IMR-90 (cell line): ENCODE measurements around the gene ARHGEF16. TPM values are rescaled to one million over a fixed set of nuclear protein-coding genes. Genes with fewer than 3 reads are reported as not detected.

Source experiments
- ATAC-seq: fragments of 200-7000 bp; cut with Tn5 transposase; 2 replicates; pipeline ENCODE4 v1.9.1; 2020; ENCODE audit warnings: low read depth, mild to moderate bottlenecking, moderate library complexity
- BruUV-seq: library from RNA; stranded (reverse); fragments of 400-500 nt; replicated peaks from 2 replicates; lab custom pipeline; 2021; lab: Mats Ljungman, UMichigan
- CTCF ChIA-PET: fragments of 300-600 bp; formaldehyde crosslinking; extraction: SDS; loops from one replicate; lab custom pipeline; 2021; ENCODE audit warnings: antibody characterized with exemption; lab: Yijun Ruan, JAX
- POLR2A ChIA-PET: fragments of 300-600 bp; sonication (Branson Sonifier 250); formaldehyde crosslinking; loops from one replicate; lab custom pipeline; 2022; ENCODE audit warnings: antibody characterized with exemption; ENCODE audit not compliant: unreplicated experiment; lab: Charles Lee
- DNase-seq: peaks from one replicate; pipeline ENCODE4 v3.0.0; 2013
- H2AFZ ChIP-seq: replicated peaks from 2 replicates; pipeline ENCODE3; 2013; ENCODE audit warnings: low read length, mild to moderate bottlenecking; ENCODE audit not compliant: poor library complexity
- H2AK5ac ChIP-seq: 2 replicates; pipeline ENCODE4 v1.6.1; 2013; ENCODE audit warnings: low read depth, low read length, inconsistent platforms
- H2AK9ac ChIP-seq: replicated peaks from 2 replicates; pipeline ENCODE3; 2013; ENCODE audit warnings: mild to moderate bottlenecking, low read depth, low read length, moderate library complexity; ENCODE audit not compliant: poor library complexity
- H2BK120ac ChIP-seq: 2 replicates; pipeline ENCODE4 v1.6.1; 2013; ENCODE audit warnings: low read depth, low read length, inconsistent platforms
- H2BK15ac ChIP-seq: 3 replicates; pipeline ENCODE4 v1.6.1; 2013; ENCODE audit warnings: low read depth, low read length, inconsistent platforms
- H2BK20ac ChIP-seq: 2 replicates; pipeline ENCODE4 v1.6.1; 2013; ENCODE audit warnings: low read depth, mild to moderate bottlenecking, inconsistent platforms, low read length, moderate library complexity
- H2BK5ac ChIP-seq: 2 replicates; pipeline ENCODE4 v1.6.1; 2013; ENCODE audit warnings: mild to moderate bottlenecking, low read depth, low read length, inconsistent platforms; ENCODE audit not compliant: poor library complexity, severe bottlenecking
- H3K14ac ChIP-seq: replicated peaks from 2 replicates; pipeline ENCODE4 v1.6.1; 2013; ENCODE audit warnings: low read depth, low read length, inconsistent platforms
- H3K18ac ChIP-seq: 2 replicates; pipeline ENCODE4 v1.6.1; 2013; ENCODE audit warnings: low read depth, low read length, control low read depth
- H3K23ac ChIP-seq: 2 replicates; pipeline ENCODE4 v1.6.1; 2013; ENCODE audit warnings: low read depth, low read length, inconsistent platforms
- H3K27ac ChIP-seq: 2 replicates; pipeline ENCODE4 v1.5.1; 2013; ENCODE audit warnings: mild to moderate bottlenecking, control low read depth, low read length; ENCODE audit not compliant: insufficient read depth
- H3K27me3 ChIP-seq: 2 replicates; pipeline ENCODE4 v1.6.1; 2013; ENCODE audit warnings: low read length; ENCODE audit not compliant: control insufficient read depth, insufficient read depth
- H3K36me3 ChIP-seq: 2 replicates; pipeline ENCODE4 v1.6.1; 2013; ENCODE audit warnings: low read length, mixed read lengths; ENCODE audit not compliant: control insufficient read depth, insufficient read depth
- H3K4ac ChIP-seq: 2 replicates; pipeline ENCODE4 v1.6.1; 2013; ENCODE audit warnings: low read depth, low read length, inconsistent platforms
- H3K4me1 ChIP-seq: 2 replicates; pipeline ENCODE4 v1.6.1; 2013; ENCODE audit warnings: low read length, mixed read lengths; ENCODE audit not compliant: control insufficient read depth, insufficient read depth
- H3K4me2 ChIP-seq: 2 replicates; pipeline ENCODE4 v1.6.1; 2013; ENCODE audit warnings: low read depth, mild to moderate bottlenecking, control low read depth, low read length, moderate library complexity
- H3K4me3 ChIP-seq: 2 replicates; pipeline ENCODE4 v1.5.1; 2013; ENCODE audit warnings: low read depth, mild to moderate bottlenecking, control low read depth, low read length, moderate library complexity; ENCODE audit not compliant: insufficient read depth
- H3K56ac ChIP-seq: 2 replicates; pipeline ENCODE4 v1.6.1; 2013; ENCODE audit warnings: low read length, inconsistent platforms; ENCODE audit not compliant: insufficient read depth; ENCODE audit errors: extremely low read depth
- H3K79me1 ChIP-seq, 2 experiments: 2 replicates each; pipeline ENCODE4 v1.6.1; 2013; ENCODE audit warnings: low read length in 2 of 2, inconsistent platforms in 1 of 2, low read depth in 1 of 2
- H3K9ac ChIP-seq: 2 replicates; pipeline ENCODE4 v1.6.1; 2013; ENCODE audit warnings: low read depth, low read length, control low read depth
- H3K9me1 ChIP-seq: 2 replicates; pipeline ENCODE4 v1.6.1; 2013; ENCODE audit warnings: low read length, inconsistent platforms; ENCODE audit not compliant: insufficient read depth
- H3K9me3 ChIP-seq: 2 replicates; pipeline ENCODE4 v1.6.1; 2013; ENCODE audit warnings: low read length; ENCODE audit not compliant: control insufficient read depth, insufficient read depth
- H4K20me1 ChIP-seq: 2 replicates; pipeline ENCODE4 v1.6.1; 2013; ENCODE audit warnings: low read length, inconsistent platforms; ENCODE audit not compliant: insufficient read depth
- H4K5ac ChIP-seq: 2 replicates; pipeline ENCODE4 v1.6.1; 2013; ENCODE audit warnings: mild to moderate bottlenecking, low read depth, low read length, control low read depth
- H4K8ac ChIP-seq, 2 experiments: 2 replicates each; pipeline ENCODE4 v1.6.1; 2013; ENCODE audit warnings: low read depth in 2 of 2, low read length in 2 of 2, control low read depth in 1 of 2, inconsistent platforms in 1 of 2
- H4K91ac ChIP-seq: 2 replicates; pipeline ENCODE4 v1.6.1; 2013; ENCODE audit warnings: low read depth, low read length, inconsistent platforms; ENCODE audit not compliant: insufficient read depth
- MXI1 ChIP-seq: IDR thresholded peaks from 2 replicates; pipeline ENCODE4 v1.6.1; 2012; ENCODE audit warnings: low read depth, mild to moderate bottlenecking, low read length, moderate library complexity, borderline replicate concordance
- USF2 ChIP-seq: fragments of 150-350 bp; IDR thresholded peaks from 2 replicates; pipeline ENCODE4 v1.6.1; 2017; ENCODE audit warnings: mild to moderate bottlenecking, antibody characterized with exemption, low read length, low read depth
- WGBS, 2 experiments: methylation state at CpG; one replicate each; pipeline versions ENCODE4 v1.1.5 to v1.1.7; 2013; ENCODE audit warnings: missing lambda C conversion rate in 2 of 2; ENCODE audit not compliant: insufficient read length in 1 of 2; ENCODE audit errors: extremely low coverage in 2 of 2; 5-methylcytosine and 5-hydroxymethylcytosine counted together
- dilution Hi-C: fragments of 300-500 bp; cut with HindIII; formaldehyde crosslinking; loops from one replicate; pipeline ENCODE4 v1.14.3; 2018; ENCODE audit warnings: low sequenced_read_pairs; ENCODE audit not compliant: unreplicated experiment
- in situ Hi-C: fragments of 300-500 bp; cut with MboI; formaldehyde crosslinking; loops from 3 replicates; pipeline ENCODE4 v1.14.3; 2019; ENCODE audit warnings: low sequenced_read_pairs, inconsistent platforms, mixed read lengths
- intact Hi-C: fragments of 100-400 bp; cut with micrococcal nuclease; formaldehyde crosslinking; loops from 2 replicates; pipeline ENCODE4 v1.10.0; 2022
- polyA plus RNA-seq, 3 experiments: library from polyadenylated mRNA; depleted of rRNA; stranded (reverse); fragments of >200 nt; gene quantifications; 2 replicates each; pipeline ENCODE4 v1.2.3, GENCODE V29; 2012; ENCODE audit warnings: low replicate concordance in 1 of 3
- total RNA-seq: library from RNA; depleted of rRNA; stranded (reverse); fragments of >200 nt; gene quantifications from 2 replicates; pipeline ENCODE4 v1.2.3, GENCODE V29; 2012
- TF ChIP-seq, protein P1 (sequence below): fragments of 150-350 bp; IDR thresholded peaks from 2 replicates; pipeline ENCODE4 v1.6.1; 2016; ENCODE audit warnings: low read depth, mild to moderate bottlenecking, low read length, moderate library complexity, borderline replicate concordance

The ARHGEF16 gene
- total and polyA plus RNA-seq, 2 of the 4 experiments (the other 2 are of a cell fraction) = 0.18 to 0.39 TPM

DNA sequence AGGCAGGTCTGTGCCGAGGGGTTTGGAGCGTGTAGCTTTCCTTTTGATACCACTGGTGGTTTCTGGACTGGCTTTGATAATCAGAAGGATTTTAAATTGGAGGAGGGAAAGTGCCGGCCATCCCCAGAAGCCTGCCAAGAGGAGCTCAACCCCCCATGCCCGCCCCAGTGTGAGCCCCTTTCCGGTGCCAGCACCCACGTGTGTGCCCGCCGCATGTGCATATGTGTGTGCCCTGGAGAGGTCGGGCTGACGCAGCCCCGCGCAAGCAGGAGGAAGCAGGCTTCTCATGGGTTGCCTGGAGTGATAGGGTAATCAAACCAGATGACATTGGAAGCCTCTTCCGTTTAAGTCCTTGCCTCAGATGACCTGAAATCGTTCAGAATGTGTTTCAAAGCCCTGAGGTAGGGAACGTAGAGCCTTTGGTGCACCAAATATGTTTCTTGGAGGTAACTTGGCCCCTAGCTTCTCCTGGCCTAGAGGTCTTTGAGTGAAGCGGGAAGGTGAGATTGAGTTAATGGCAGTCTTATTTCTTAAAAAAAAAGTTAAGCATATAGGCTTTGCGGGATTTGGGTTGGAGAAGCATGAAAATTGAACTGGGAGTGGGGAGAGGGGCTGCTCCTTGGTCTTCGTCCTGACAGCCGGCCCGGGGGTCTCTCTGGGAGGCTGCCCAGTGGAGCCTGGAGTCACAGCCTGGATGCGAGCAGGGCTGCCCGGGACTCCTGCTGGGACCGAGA, 34.1 kb upstream of the ARHGEF16 start:
- in situ Hi-C loops = loop anchor here (5.0 kb wide), 1 partner anchor 1008 kb away; the partner anchor contains the start of gene PEX10
- Histone ChIP-seq H2BK120ac (no peak overlapping the region), H3K27ac (no peak overlapping the region), H3K14ac (no peak overlapping the region), H2AFZ (no peak overlapping the region), H3K4ac (no peak overlapping the region), H4K5ac (no peak overlapping the region), H3K18ac (no peak overlapping the region), H2BK15ac (no peak overlapping the region), H2AK5ac (no peak overlapping the region), H4K20me1 (no peaks in the 10 kb centered on the region), H3K4me1 (no peaks in the 10 kb centered on the region), H3K4me3 (no peak overlapping the region), H3K27me3 (peaks cover 9% of the 10 kb centered on the region; the same call in 1 of the 2 replicates), H3K4me2 (no peak overlapping the region), H3K23ac (no peak overlapping the region), H3K36me3 (no peaks in the 10 kb centered on the region), H2BK20ac (no peak overlapping the region), H3K9me3 (peaks cover 5% of the 10 kb centered on the region; the same call in 1 of the 2 replicates), H3K9me1 (no peaks in the 10 kb centered on the region), H3K9ac (no peak overlapping the region), H2AK9ac (no peak overlapping the region), H3K79me1 (no peaks in the 10 kb centered on the region), H3K56ac (no peak overlapping the region), H4K91ac (no peak overlapping the region), H4K8ac (no peak overlapping the region), H2BK5ac (no peak overlapping the region)
- dilution Hi-C loops = no loop called here
- ATAC-seq = no peak
- TF ChIP-seq, protein P1, sequence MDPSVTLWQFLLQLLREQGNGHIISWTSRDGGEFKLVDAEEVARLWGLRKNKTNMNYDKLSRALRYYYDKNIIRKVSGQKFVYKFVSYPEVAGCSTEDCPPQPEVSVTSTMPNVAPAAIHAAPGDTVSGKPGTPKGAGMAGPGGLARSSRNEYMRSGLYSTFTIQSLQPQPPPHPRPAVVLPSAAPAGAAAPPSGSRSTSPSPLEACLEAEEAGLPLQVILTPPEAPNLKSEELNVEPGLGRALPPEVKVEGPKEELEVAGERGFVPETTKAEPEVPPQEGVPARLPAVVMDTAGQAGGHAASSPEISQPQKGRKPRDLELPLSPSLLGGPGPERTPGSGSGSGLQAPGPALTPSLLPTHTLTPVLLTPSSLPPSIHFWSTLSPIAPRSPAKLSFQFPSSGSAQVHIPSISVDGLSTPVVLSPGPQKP = no peak
- TF ChIP-seq MXI1 (no peak), USF2 (no peak)
- 67% methylated on average over 11 of the region's 23 CpGs; no CpG with 5 or more reads in 1 of the 2 experiments for WGBS, 2 experiments
- BruUV-seq = no TSS peak
- POLR2A ChIA-PET = no interaction called here
- no peak for DNase-seq
- intact Hi-C loops = no loop called here
- CTCF ChIA-PET = interaction anchor here (0.6 kb wide), 2 partner anchors 345 to 576 kb away, joined by 3 to 4 read pairs; no protein-coding TSS in a partner anchor
